Upper lobe of left lung (tissue), 4 donors: Measurements from ENCODE around the gene MARVELD1.

Experiments
- POLR2A ChIP-seq, 4 donors: fragments of 450-650 bp; IDR thresholded peaks; one replicate each; pipeline ENCODE4 v1.5.1; 2016 to 2017; ENCODE audit warnings: antibody characterized with exemption in 4 of 4, mild to moderate bottlenecking in 2 of 4
- TF ChIP-seq, protein P1 (sequence below), 6 experiments: fragments of 450-650 bp in 4 of 6; fragments of 200-600 bp in 2 of 6; sonication (generic) in 2 of 6; IDR thresholded peaks; one replicate each; pipeline ENCODE4 v1.5.1; 2016 to 2019; ENCODE audit warnings: antibody characterized with exemption in 6 of 6

DNA sequence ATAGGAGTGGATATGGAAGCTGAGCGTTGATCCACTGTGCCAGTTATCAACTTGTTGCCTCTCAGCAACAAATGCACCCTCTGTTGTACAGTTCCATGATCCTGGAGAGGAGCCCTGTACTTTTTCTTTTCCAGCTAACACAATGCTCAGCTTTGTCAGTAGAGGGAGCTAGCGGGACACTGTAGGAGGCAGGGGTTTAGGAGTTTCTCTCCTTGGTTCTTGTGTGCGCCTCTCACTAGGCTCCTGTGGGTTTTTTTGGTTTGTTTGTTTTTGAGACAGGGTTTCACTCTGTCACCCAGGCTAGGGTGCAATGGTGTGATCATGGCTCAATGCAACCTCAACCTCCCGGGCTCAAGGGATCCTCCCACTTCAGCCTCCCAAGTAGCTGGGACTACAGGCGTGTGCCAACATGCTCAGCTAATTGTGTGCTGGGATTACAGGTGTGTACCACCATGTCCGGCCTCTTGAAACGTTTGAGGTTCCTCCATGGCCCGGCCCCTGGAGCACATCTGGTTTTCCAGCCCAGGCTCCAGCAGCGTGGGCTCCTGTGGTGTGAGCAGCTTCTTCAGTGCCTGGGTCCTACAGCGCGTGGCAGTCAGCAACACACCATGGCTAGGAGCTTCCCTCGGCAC, 12.0 kb upstream of the MARVELD1 start:
- TF ChIP-seq, protein P1, sequence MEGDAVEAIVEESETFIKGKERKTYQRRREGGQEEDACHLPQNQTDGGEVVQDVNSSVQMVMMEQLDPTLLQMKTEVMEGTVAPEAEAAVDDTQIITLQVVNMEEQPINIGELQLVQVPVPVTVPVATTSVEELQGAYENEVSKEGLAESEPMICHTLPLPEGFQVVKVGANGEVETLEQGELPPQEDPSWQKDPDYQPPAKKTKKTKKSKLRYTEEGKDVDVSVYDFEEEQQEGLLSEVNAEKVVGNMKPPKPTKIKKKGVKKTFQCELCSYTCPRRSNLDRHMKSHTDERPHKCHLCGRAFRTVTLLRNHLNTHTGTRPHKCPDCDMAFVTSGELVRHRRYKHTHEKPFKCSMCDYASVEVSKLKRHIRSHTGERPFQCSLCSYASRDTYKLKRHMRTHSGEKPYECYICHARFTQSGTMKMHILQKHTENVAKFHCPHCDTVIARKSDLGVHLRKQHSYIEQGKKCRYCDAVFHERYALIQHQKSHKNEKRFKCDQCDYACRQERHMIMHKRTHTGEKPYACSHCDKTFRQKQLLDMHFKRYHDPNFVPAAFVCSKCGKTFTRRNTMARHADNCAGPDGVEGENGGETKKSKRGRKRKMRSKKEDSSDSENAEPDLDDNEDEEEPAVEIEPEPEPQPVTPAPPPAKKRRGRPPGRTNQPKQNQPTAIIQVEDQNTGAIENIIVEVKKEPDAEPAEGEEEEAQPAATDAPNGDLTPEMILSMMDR (IDR thresholded peaks at IDR 0.05): peak; percentile 62 to 76 (median 73)
- no peak for TF ChIP-seq POLR2A (IDR thresholded peaks at IDR 0.05)
